ENCODE results near the gene SCNN1A. TPM values are rescaled to one million over a fixed set of nuclear protein-coding genes. Genes with fewer than 3 reads are reported as not detected.

The SCNN1A gene
- total RNA-seq, 1 donor from 2014 or later, result 0.46 TPM

DNA sequence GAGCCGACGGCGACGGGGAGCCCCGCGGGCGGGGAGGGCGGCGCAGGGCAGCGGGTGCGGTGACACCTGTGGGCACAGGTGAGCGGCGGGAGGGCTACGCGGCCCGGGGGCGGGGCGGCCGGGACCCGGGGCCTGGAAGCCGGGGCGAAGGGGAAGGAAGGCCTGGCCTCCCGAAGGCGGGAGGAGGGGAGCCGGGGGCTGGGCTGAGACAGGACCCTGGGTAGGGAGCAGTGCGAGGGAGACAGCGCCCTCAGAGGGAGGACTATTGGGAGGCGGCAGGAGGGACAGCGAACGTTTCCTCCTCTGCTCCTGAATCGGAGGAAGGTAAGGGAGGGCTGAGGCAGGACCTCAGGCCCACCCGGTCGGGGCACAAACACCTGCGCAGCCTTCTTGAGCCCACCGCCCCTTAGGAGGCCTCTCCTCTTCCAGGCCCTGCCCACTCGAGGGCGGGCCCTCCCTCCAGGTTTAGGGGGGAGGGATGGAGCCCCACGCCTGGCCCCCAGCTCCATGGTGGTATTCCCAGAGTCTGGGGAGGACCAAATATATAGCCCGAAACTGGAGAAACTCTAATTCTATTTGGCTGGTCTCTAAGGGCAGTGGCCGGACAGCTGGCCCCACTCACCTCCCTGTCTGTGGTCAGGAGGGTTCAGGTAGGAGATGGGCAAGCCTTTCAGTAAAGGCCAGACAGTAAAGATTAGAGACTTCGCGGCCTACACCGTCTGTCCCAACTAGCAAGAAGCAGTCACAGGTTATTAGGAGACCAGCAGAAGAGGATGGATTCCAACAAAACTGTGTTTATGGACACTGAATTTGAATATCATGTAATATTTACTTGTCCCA lies 64.4 kb downstream of the SCNN1A start:
- intact Hi-C loops (cut with DNase I), result no loop called here

DNA sequence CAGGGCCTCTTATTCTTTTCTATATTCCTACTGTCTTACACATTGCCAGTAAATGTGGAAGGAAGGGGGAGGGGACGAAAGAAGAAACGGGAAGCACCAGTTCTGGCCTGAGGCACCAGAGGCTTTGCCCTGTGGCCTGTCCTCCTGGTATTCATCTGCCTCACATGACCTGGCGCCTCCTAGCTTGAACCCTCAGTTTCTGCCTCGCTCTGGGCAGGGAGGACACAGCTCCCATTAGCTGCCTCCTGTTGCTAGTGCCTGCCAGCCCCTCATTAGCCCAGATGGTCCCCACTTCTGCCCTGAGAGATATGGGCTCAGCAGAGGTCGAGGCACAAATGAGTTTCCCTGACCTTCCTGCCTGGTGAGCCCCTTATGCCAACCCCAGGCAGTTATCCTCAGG lies 67.8 kb downstream of the SCNN1A start:
- intact Hi-C loops (cut with DNase I), result no loop called here
- no peak for DNase-seq (ENCODE audit: low spot score)

More for the DNA sequence above, 64.4 kb downstream of the SCNN1A start:
- no peak for DNase-seq (ENCODE audit: low spot score)

- intact Hi-C loops (cut with DNase I), result no loop called here
- DNase-seq (ENCODE audit: low spot score), result no peak
These were observed 68.7 kb downstream of the SCNN1A start for GRCh38 chr12:6306599-6307220.

DNA sequence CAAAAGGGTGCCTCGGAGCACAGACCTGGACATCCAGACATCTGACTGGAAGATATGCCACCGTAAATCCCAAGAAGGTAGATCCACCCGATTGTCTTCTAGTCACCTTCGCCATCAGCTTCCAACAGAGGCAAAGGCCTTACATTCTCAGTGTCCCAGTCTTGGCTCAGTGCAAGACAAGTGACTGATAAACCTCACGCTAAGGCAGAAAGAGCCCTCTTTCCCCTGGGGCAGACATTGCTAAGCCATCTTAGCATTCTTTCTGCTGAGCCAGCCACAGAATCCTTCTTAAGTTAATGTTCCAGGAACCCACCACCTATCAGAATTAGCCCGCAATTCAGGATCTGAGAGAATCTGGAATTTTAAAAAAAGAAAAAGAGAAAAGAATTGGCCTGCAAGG lies 69.2 kb downstream of the SCNN1A start:
- DNase-seq (ENCODE audit: low spot score), result no peak
- intact Hi-C loops (cut with DNase I), result no loop called here

- no peak for DNase-seq (ENCODE audit: low spot score)
- intact Hi-C loops (cut with DNase I), result no loop called here
These were observed 72.3 kb downstream of the SCNN1A start for GRCh38 chr12:6303071-6303470.

DNA sequence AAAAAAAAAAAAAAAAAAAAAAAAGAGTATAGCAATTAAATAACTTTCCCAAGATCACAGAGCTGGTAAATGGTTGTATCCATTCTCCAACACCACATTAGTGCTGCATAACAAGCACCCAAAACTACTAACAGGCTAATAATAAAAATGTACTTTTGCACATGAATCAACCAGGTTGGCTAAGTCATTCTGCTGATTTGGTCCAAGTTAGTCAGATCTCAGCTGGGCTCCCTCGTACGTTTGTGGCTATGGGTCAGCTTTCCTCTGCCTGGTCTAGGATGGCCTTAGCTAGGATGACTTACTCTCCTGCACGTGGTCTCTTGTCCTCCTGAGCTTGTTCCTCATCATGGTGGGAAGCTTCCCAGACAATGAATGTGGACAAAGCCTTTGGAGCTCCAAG lies 72.7 kb downstream of the SCNN1A start:
- intact Hi-C loops (cut with DNase I), result no loop called here
- no peak for DNase-seq (ENCODE audit: low spot score)

GRCh38 chr12:6301721-6302120 lies 73.6 kb downstream of the SCNN1A start:
- intact Hi-C loops (cut with DNase I), result no loop called here
- no peak for DNase-seq (ENCODE audit: low spot score)

GRCh38 chr12:6297170-6297569 lies 78.2 kb downstream of the SCNN1A start:
- no peak for DNase-seq (ENCODE audit: low spot score)
- intact Hi-C loops (cut with DNase I), result no loop called here

Other genes with a start within 250 kb of the SCNN1A start
- 70.2 TPM for gene CD9, start 175.2 kb downstream of the SCNN1A start, total RNA-seq
- gene PLEKHG6, start 64.9 kb downstream of the SCNN1A start, total RNA-seq, result 0.30 TPM
- 60.0 TPM for gene TNFRSF1A, start 33.5 kb downstream of the SCNN1A start, total RNA-seq
- gene LTBR, start 8.6 kb upstream of the SCNN1A start, total RNA-seq, result 29.4 TPM
- not detected for gene CD27, start 69.4 kb upstream of the SCNN1A start, total RNA-seq
- 17.2 TPM for gene TAPBPL, start 76.5 kb upstream of the SCNN1A start, total RNA-seq
- gene VAMP1, start 95.1 kb upstream of the SCNN1A start, total RNA-seq, result 4.1 TPM
- gene MRPL51, start 117.7 kb upstream of the SCNN1A start, total RNA-seq, result 174 TPM
- gene NCAPD2, start 118.5 kb upstream of the SCNN1A start, total RNA-seq, result 12.0 TPM
- gene GAPDH, start 159.0 kb upstream of the SCNN1A start, total RNA-seq, result 4,827 TPM
- 24.8 TPM for gene IFFO1, start 180.5 kb upstream of the SCNN1A start, total RNA-seq
- gene NOP2, start 192.7 kb upstream of the SCNN1A start, total RNA-seq, result 18.5 TPM
- 186 TPM for gene CHD4, start 231.8 kb upstream of the SCNN1A start, total RNA-seq

Data from cardiac septum (tissue), 1 donor.